ENCODE results near the gene OR6V1.

DNA sequence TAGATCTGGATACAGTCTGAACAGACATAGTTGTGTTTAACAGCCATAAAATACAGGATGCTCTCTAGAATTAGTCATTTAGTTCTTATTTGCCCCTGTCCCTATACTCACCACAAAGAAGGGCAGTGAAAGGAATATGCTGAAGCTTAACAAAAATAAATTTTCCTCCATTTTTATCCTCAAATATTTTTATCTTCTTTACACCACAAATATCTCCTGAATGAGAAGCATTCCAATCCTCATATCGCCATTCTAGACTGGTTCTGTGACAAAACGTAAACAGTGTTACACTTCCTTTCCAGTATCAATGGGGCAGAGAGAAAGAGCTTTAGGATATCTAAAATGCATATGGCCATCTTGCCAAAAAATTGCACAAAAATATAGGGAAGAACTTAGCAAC, 26.8 kb upstream of the OR6V1 start:
- TF ChIP-seq, protein P1, sequence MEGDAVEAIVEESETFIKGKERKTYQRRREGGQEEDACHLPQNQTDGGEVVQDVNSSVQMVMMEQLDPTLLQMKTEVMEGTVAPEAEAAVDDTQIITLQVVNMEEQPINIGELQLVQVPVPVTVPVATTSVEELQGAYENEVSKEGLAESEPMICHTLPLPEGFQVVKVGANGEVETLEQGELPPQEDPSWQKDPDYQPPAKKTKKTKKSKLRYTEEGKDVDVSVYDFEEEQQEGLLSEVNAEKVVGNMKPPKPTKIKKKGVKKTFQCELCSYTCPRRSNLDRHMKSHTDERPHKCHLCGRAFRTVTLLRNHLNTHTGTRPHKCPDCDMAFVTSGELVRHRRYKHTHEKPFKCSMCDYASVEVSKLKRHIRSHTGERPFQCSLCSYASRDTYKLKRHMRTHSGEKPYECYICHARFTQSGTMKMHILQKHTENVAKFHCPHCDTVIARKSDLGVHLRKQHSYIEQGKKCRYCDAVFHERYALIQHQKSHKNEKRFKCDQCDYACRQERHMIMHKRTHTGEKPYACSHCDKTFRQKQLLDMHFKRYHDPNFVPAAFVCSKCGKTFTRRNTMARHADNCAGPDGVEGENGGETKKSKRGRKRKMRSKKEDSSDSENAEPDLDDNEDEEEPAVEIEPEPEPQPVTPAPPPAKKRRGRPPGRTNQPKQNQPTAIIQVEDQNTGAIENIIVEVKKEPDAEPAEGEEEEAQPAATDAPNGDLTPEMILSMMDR (conservative IDR thresholded peaks at IDR 0.05): no peak
- TF ChIP-seq ZFX (IDR thresholded peaks at IDR 0.05): no peak

Measured in C4-2B (cell line).